CD4-positive, alpha-beta T cell treated with Interleukin-17A for 4 hours (primary cell): ENCODE data around the gene PRKAG1.
A peak's percentile ranks its signal among the peaks of the same experiment; 100 is the strongest.

Source experiments
- DNase-seq: peaks from one replicate; pipeline ENCODE4 v3.0.0-alpha.2; 2020; ENCODE audit warnings: mixed read lengths

PRKAG1 gene

DNA sequence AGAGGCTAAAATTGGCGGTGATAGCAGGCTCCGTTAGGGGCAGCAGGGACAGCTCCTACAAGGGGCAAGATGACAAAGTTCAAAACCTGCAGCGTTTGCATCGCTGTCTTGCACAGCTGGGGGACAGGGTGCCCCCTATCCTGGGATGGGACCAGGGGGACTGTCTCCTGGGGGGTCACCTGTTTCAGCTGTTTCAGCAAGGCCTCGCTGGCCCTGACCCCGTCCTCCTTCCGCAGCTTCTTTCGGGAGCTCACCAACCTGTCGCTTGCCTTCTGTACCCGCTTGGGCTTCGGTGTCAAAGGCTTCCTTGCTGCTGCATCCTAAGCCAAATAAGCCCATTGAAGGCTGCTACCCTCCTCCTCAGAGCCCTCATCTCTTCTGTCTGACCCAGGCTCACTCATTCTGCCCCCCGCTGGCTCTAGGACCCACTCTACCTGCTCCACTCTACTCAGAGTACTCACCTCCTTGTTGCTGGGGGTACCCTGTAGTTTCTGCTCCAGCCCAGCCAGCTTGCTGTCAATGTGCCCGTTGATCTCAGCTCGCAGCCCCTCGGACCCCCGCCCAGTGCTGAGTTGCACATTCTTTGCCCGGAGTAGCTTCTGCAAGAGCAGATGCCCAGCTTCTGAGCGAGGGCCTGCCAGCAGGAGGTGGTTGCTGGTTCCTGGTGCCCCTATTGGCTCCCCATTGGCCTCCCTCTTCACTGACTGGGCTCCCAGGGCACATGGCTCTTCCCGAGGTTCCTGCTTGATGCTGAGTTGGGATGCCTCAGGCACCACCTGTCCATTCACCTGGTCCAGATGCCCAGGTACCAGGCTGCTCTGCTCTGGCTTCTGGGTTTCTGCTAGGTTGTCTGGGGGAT is 12.4 kb upstream of the PRKAG1 start:
- no peak for DNase-seq

DNA sequence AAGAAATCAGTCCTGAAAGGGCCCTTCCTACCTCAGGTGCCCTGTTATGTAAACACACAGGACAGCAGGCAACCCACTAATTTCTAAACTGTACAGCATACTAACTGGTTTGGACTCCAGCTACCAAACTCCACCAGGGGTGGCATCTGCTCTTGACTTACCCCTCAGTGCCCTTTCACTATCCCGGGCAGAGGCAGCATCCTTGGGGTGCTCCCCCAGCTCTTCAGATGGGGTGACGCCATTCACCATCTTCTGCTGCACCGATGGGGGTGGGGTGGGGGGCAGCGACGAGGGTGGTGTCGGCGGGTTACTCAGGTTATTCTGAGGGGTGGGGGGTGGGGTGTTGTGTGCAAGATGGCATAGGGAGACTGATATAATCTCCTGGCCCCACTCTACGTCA is 11.5 kb upstream of the PRKAG1 start:
- DNase-seq = no peak

DNA sequence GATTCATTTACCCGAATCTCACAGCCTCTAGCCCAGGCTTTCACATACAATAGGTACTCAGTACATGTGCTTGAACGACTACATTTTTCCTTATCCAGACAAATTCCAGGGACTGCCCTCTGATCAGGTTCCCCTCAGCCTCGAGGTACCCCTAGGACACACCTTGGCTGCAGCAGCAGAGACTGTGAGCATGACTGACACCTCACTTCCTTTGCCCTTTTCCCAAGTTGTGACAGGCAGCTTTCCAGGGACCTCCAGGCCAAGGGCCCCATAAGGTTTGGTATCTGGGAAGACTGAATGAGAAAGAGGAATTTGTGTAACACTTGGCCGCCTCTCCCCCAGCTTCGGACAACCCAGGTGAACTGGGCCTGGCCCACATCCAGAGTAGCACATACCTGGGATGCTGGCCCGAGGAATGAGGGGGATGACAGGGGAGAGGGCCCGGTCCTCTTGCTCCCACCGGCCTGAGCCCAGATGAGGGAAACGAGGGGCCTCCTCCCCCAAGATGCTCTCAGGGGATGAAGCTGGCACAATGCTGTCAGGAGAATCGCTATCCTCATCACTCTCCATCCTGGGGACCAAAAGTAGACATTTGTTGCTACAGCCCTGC is 10.2 kb upstream of the PRKAG1 start:
- DNase-seq = no peak

DNA sequence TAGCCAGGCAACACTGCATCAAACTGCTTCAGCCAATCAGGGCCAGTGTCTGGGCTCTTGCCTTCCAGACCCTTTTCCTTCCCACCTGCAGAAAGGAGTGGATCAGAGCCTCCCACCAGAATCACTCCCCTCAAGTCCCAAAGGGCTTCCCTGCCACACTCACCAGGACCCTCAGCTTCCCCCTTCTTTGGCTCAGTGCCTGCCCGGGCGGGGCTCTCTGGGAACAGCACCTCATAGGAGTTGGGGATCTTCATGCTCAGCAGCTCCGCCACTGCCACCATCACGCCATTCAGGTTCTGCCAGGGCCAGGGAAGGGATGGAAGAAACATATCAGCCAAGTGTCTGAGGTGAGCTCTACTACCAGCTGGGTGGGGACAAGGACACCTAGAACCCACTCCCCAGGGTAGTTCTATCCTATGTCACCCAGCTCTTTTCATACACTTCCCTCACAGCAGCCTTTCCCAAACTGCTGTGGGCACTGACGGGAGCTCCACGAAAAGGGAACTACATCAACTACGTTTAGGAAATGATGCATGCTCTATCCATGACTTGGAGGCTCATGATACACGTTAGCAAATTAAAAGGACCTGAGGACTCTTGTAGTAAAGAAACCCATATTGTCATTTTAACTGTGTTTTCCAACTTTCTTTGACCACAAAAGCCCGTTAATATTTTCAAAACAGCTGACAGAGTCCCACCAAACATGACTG is 9.4 kb upstream of the PRKAG1 start:
- no peak for DNase-seq

DNA sequence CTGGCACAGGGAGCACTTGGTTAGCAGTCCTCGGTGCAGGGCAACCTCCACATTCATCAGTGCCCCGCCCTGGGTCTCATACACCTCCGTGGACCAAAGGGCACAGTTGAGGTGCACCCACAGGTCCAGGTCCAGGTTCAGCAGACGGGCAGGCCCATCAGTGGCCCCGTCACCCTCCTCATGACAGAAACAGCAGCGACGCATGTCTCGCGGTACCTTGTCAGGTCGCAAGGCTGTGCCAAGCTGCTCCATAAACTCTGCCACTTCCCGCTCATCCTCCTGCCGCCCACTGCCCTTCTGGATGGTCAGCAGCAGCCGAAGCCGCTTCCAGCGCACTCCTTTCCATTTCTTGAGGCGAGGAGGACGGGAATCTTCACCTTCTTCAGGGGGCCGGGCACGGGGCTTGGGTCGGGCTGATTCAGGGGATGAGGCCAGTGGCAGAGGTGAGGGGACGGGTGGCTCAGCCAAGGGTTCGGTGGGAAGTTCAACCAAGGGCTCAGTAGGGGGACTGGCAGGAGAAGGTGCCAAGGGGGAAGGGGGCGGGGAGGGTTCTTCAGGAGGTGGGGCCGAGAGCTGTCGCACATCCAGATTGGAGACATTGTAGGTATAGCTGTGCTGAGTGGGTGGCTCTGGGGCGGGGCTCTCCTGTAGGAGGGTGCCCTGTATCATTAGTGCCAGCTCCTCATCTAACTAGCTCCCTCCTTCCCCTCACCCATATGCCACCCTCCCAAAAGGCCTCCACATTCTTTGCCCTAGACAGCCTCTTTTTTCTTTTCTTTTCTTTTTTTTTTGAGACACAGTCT is 8.3 kb upstream of the PRKAG1 start:
- no peak for DNase-seq

DNA sequence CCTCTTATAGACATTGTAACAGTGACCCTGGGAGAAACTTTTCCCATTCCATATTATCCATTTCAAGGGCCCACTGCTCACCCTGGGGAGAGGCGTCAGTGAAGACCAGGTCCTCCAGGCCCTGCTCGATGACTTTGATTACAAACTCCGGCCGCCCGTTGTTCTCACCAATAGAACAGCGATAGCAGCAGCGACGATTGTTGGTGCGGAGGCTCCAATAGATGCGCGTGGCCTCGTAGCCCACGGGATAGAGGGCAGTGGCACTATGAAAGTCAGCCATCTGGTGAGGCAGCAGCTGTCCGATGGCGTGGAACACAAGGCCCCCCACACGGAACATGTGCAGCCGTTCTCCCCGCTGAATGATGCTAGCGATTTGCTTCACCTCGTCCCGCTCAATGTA is 7.5 kb upstream of the PRKAG1 start:
- no peak for DNase-seq

DNA sequence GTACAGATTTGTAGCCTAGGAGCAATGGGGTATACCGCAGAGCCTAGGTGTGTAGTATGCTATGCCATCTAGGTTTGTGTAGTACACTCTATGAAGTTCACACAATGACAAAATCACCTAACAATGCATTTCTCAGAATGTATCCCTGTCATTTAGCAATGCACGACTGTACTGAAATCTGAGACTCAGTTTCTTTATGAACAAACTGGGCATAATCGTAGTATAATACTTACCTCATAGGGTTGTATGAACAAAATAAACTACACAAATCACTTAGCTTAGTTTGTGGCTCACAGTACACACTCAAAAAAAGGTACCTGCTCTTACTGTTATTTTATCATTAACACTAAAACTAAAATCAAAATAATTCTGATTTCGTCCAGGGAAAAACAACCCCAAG is 6.9 kb upstream of the PRKAG1 start:
- DNase-seq = no peak

DNA sequence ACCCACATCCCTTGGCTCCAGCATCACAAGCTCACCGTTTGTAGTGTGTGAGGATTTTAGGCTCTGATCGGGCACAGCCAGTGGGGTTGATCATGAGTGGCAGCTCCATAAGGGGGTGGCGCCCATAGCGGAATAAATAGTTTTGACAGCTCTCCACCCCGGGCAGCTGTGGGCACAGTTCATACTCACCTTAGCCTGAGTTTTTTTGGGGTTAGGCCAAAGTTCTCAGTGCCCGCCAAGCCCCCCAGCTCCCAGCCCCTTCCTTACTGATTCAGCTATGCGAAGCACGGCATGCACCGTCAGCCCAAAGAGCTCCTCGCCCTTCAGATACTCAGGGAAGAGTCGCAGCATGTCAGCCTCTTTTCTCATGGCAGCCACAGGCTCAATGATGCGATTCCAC is 6.0 kb upstream of the PRKAG1 start:
- no peak for DNase-seq

DNA sequence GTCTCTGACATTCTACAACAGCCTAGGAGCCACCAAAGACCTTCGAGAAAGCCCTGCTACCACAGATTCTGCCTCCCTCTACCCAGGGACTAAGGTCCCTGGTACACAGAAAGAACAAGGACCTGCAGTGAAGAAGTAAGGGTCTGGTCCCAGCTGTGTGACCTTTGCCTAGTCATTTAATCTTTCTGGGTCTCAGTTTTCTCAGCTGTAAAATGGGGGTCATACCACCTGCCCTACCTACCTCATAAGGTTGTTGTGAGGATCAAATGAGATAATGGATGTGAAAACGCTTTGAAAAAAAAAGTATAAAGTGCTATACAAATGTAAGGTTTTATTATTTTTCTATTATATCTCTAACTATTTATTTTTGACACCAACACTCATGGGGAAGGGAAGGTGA is 5.2 kb upstream of the PRKAG1 start:
- DNase-seq = no peak

DNA sequence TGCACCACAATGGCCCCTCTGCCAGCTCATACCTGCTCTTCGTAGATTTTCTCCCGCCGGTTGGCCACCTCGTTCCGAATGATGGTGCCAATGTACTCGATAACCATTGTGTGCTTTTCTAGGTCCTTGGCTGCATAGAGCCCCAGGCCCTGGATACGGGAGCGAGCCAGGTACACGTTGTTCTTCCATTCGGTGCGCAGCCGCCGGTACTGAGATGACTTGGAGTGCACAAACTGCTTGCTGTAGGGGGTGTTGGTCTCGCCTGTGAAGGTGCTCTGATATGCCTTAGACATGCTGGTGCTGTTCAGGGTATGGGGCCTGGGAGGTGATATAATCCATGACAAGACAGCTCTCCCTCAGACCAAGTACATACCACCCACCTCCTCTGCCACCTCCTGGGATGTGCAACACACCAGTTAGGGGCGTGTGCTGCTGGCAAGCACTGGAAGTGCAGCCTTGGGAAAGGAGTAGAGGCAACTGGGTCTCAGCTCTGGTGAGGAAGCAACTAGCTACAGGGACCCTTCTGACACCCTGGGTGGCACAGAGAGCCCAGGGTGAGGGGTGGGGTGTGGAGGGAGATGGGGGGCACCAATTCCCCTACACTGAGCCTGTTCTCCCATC is 4.1 kb upstream of the PRKAG1 start:
- DNase-seq = no peak

DNA sequence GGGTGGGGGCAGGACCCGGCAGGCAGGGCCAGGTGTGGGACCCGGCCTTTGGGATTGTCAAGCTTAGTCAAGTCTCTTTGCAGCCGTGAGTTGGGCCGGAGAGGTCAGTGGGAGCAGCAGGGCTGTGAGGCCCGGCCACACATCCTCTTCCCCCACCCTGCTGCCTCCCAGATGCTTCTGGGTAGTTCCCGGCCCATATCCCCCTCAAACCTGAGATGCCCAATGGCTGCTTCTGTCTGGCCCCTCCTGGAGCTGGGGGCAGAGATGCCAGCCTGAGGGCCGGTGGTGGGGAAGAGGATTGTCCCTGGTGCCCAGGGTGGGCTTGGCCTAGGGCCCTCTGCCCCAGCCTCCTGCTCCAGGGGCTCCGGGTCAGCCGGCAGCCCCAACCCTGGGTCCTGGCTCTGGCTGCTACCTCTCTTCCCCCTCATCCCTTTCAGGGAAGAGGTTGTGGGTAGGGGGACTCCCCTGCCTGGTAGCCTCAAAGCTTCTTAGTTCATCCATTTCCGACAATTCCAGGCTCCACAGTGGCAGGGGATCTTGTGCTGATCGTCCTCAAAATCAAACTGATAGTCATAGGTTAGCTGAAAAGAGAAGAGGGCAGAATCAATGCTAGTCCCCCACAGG is 2.8 kb upstream of the PRKAG1 start:
- no peak for DNase-seq

DNA sequence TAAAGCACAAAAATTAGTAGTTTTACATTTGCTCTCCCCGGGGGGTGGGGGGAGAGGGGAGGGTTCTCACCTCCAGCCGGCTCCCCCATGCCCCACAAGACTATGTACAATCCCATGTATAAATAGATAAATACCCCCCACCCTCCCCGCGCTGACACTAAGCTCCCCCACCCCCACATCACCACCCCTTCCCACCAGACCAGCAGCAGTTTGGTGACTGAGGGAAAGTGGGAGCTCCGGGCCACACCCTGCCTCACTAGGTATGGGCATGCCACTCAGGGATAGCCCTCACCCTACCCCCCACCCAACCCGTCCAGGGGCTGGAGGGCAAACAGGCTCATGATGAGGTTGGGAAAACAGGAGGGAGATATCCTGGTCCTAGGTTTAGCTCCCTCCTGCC is 1.9 kb upstream of the PRKAG1 start:
- no peak for DNase-seq

DNA sequence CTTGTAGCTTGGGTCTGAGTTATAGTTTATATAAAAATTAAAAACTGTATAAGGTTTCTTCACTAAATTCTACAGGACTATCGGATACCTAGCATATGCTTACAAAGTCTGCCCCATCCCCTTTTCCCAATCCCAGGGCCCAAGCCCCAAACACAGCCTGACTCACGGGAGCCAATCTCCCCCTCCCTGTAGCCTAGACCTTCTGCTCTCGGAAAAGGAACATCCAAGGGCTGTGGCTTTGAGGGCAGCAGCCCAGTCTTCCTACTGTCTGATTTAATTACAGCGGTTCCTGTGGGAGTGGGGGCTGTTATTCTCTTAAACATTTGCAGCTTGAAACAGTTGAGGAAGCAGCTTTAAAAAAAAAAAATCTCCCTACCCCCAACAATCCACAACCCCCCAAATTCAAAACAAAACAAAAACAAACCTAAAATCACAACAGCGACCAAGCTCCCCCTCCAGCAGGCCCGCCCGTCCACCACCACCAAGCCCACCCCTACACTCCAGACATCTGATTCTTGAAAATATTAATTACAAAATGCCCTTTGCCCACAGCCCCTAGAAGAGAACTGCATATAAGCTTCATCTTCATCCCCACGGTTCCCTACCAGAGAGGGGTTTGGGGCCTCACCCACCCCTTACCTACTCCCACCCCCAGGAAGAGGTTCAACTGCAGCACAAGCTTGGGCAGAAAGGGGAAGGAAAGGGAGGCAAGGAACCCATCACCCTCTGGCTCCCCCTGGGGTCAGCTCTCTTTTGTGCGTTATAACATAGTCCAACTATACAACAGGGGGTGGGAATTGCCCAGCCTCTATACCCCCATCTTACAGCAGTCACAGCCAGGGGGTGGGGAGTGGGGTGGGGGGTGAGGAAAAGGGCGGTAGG is 1.1 kb upstream of the PRKAG1 start:
- DNase-seq = peak; percentile 32

DNA sequence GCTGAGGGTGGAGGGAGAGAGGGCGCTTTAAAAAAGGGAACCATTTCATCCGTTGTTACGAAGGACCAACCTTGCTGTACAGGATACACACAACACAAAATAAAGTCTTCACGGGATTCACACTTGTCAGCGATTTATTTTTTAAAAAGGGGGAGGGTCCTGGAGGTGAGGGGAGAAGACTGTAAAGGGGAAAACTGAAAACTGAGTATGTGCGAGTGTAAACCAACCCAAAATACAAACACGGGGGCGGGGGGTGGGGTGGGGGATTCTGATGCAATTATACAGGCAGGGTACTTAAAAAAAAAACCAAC is 499 bp upstream of the PRKAG1 start:
- no peak for DNase-seq

DNA sequence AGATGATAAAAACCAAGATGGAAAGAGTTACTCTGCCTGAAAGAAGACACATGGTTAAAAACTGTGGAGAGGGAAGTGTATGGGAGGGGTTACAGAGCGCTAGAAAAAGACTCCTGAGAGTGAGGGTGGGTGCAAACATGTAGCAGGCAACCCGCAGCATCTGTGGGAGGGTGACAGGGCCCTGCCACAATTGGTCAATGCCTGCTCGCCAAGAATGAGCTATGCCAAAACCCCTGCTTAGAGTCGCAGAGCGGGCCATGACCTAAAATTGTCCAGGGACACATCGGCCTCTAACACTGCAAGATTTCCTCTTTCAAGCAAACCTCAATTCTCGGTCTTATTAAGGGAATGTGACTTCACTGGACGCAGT is 700 bp downstream of the PRKAG1 start:
- DNase-seq = peak; percentile 14

DNA sequence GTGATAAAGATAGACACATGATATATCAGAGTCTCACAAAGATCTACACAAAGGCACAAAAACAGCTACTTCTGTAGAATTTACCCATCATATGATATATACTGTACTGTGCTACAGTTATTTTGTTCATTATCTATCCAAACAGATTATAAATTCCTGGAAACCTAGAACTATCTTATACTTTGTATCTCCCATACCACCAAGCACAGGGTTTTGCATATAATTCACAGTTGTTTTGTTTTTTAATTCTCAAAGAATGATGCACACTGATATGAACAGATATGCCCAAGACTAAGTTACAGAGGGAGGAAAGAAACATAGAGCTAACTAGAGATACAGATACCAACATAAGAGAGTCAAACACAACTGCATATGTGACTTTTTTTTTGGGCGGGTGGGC is 3.4 kb downstream of the PRKAG1 start:
- no peak for DNase-seq

DNA sequence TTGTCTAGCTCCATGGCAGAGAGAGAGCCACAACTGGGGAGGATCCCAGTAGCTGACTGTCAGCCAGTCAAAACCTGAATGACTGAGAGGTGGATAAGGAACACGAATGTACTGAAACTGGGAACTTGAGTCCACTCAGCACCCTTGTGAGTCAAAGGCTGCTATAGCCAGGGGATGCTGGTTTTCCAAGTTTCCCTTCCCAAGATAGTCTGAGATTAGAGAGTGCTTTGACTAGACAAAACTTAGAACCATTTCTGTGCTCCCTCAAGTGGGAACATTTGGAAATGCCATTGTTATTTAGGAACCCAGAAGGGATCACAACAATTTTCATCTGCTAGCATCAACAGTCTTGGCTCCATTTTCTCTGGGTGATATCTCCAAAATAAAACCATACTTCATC is 4.0 kb downstream of the PRKAG1 start:
- no peak for DNase-seq

DNA sequence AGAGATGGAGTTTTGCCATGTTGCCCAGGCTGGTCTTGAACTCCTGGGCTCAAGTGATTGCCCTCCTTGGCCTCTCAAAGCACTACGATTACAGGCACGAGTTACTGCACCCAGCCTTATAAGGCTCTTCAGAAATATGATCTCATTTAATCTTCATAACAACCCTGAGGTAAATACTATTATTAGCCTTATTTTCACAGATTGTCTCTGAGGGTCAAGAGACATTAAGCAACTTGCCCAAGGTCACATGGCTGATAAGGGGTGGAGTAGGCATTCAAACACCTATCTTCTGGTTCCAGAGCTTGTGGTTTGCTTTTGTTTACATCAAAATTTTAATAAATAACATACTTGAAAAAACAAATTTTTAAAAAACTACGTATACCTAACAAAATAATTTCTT is 5.1 kb downstream of the PRKAG1 start:
- no peak for DNase-seq

DNA sequence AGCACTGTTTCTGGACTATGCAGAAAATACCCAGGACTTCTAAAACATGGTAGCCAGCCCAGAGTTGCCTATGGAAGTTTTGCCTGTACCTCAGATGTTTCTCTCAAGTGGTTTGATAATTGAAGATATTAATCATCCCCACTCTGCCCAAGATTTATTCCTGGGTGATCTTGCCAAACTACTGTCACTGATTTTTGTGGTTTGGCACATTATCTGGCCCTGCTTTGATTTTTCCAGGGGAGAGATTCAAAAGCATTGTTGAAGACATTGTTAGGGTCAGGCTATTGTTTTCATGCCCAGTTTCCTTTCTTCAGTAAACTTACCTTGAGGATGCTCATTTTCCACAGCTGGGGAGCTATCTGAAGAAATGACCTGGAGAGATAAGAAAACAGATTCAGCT is 5.8 kb downstream of the PRKAG1 start:
- no peak for DNase-seq

DNA sequence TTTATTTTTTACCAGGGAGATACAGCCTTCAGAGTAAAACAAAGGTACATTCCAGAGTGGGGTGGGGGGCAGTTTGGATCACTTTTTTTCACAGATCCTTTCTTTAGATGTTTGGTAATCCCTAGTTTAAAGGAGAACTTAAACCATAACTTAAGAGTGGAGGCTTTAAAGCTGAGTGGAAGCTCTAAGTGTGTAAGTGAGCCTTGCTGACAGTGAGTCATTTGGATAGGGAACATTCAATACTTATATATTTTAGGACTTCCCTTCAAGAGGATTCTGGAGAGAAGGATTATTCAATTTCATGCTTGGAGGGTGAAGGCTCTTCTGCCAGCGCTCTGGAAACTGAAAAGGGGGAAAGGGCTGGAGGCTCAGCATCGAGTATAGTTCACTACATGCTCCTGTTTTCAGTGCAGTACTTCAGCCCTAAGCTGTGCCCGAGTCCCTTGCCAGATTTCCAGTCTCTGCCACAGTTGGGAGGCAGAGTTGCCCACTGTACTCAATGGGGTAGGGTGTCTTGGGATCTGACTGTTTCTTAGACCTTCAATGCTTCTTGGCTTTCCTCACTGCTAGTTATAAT is 8.4 kb downstream of the PRKAG1 start:
- no peak for DNase-seq

DNA sequence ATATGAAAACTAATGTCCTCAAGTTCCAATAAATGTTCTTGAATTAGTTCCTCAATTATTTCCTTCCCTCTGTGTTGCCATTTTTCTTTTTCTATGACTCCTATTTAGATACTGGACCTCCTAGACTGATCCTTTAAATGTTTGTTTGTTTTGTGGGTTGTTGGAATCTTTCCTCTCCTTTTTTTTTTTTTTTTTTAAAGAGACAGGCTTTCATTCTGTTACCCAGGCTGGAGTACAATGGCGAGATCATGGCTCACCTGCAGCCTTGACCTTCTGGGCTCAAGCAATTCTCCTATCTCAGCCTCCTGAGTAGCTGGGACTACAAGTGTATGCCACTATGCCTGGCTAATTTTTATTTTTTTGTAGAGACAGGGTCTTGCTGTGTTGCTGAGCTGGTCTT is 9.6 kb downstream of the PRKAG1 start:
- DNase-seq = no peak
